PC-9 (cell line): ENCODE measurements around the gene RPL13. TPM values are rescaled to one million over a fixed set of nuclear protein-coding genes. Genes with fewer than 3 reads are reported as not detected.

Experiments
- BruUV-seq: library from RNA; stranded (reverse); fragments of 400-500 nt; replicated peaks from 2 replicates; lab custom pipeline; 2021; lab: Mats Ljungman, UMichigan
- CTCF ChIA-PET: fragments of 300-600 bp; sonication (Branson Sonifier 250); formaldehyde crosslinking; loops from one replicate; lab custom pipeline; 2022; ENCODE audit warnings: antibody characterized with exemption; lab: Charles Lee
- POLR2A ChIA-PET: fragments of 300-600 bp; sonication (Branson Sonifier 250); formaldehyde crosslinking; loops from one replicate; lab custom pipeline; 2022; ENCODE audit warnings: antibody characterized with exemption; ENCODE audit not compliant: unreplicated experiment; lab: Charles Lee
- DNase-seq, 2 experiments: peaks; one replicate each; pipeline versions ENCODE4 v3.0.0 to v3.0.0-alpha.2; 2015 to 2022; ENCODE audit warnings: mixed read lengths in 1 of 2
- H2AFZ ChIP-seq: fragments of 200-600 bp; sonication (generic); 2 replicates; pipeline ENCODE4 v1.8.1; 2017; ENCODE audit warnings: antibody characterized with exemption
- H3F3A ChIP-seq: fragments of 200-600 bp; sonication (generic); 2 replicates; pipeline ENCODE4 v1.8.1; 2017; ENCODE audit warnings: antibody characterized with exemption, mild to moderate bottlenecking, low read depth; ENCODE audit not compliant: insufficient read depth
- H3K27ac ChIP-seq: fragments of 200-600 bp; sonication (generic); 2 replicates; pipeline ENCODE4 v1.6.1; 2016; ENCODE audit warnings: mixed run types
- H3K27me3 ChIP-seq: fragments of 200-600 bp; sonication (generic); 2 replicates; pipeline ENCODE4 v1.6.1; 2016; ENCODE audit warnings: low read depth, mixed run types; ENCODE audit not compliant: insufficient read depth
- H3K36me3 ChIP-seq: fragments of 200-600 bp; sonication (generic); 2 replicates; pipeline ENCODE4 v1.6.1; 2016; ENCODE audit warnings: low read depth, mixed run types
- H3K4me1 ChIP-seq: fragments of 200-600 bp; sonication (generic); replicated peaks from 2 replicates; pipeline ENCODE4 v1.6.1; 2016; ENCODE audit warnings: mixed run types; ENCODE audit not compliant: insufficient read depth
- H3K4me2 ChIP-seq: fragments of 200-600 bp; sonication (generic); 2 replicates; pipeline ENCODE4 v1.6.1; 2017; ENCODE audit warnings: mixed run types
- H3K4me3 ChIP-seq: fragments of 200-600 bp; sonication (generic); 2 replicates; pipeline ENCODE4 v1.6.1; 2016; ENCODE audit warnings: mixed run types
- H3K79me2 ChIP-seq: fragments of 200-600 bp; sonication (generic); 2 replicates; pipeline ENCODE4 v1.6.1; 2017; ENCODE audit warnings: low read depth, mixed run types
- H3K9me2 ChIP-seq: fragments of 200-600 bp; sonication (generic); 2 replicates; pipeline ENCODE4 v1.8.1; 2017; ENCODE audit warnings: mild to moderate bottlenecking; ENCODE audit not compliant: insufficient read depth
- H3K9me3 ChIP-seq: fragments of 200-600 bp; sonication (generic); 2 replicates; pipeline ENCODE4 v1.8.1; 2016; ENCODE audit warnings: low read depth; ENCODE audit not compliant: insufficient read depth
- H4K20me1 ChIP-seq: fragments of 200-600 bp; sonication (generic); 2 replicates; pipeline ENCODE4 v1.8.1; 2017; ENCODE audit not compliant: insufficient read depth
- EZH2 ChIP-seq: fragments of 200-600 bp; sonication (generic); IDR thresholded peaks from 2 replicates; pipeline ENCODE4 v1.8.0; 2017; ENCODE audit warnings: antibody characterized with exemption, low read depth
- intact Hi-C: fragments of 100-400 bp; cut with micrococcal nuclease; formaldehyde crosslinking; loops from one replicate; pipeline ENCODE4 v1.10.0; 2022; ENCODE audit not compliant: unreplicated experiment
- total RNA-seq: library from RNA; stranded (reverse); gene quantifications from 2 replicates; pipeline ENCODE4 v1.2.3, GENCODE V29; 2021
- TF ChIP-seq, protein P1 (sequence below): fragments of 200-600 bp; sonication (generic); conservative IDR thresholded peaks from 2 replicates; pipeline ENCODE4 v1.6.1; 2017; ENCODE audit warnings: mixed run types, antibody characterized with exemption, mild to moderate bottlenecking, moderate library complexity

RPL13 gene
- total RNA-seq, 1 experiment from 2014 or later, result 2,045 TPM

DNA sequence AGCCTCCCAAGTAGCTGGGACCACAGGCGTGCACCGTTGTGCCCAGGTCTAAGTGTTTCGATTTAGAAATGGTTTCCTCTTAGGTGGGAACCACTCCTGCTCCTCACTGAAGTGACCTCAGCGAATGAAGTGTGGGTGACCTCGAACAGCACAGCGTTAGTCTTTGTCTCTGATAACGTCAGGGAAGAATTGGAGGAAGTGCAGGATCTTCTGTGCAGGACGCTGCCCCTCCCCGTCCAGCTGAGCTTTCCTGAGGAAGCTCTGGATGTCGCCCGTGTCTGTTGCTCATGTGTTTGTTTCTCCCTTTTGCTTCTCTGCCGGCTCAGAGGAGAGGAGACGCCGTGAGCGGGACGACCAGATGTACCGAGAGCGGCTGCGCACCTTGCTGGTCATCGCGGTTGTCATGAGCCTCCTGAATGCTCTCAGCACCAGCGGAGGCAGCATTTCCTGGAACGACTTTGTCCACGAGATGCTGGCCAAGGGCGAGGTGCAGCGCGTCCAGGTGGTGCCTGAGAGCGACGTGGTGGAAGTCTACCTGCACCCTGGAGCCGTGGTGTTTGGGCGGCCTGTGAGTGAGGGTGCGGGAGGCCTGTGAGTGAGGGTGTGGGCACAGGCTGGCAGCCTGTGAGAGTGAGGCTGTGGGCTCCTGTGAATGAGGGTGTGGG is 36.7 kb upstream of the RPL13 start:
- peaks cover 27% of the 10 kb centered on the region for H4K20me1 ChIP-seq
- intact Hi-C loops, result no loop called here
- no peaks in the 10 kb centered on the region for H3K4me1 ChIP-seq
- no peaks in the 10 kb centered on the region for H3F3A ChIP-seq
- POLR2A ChIA-PET, result no interaction called here
- 0 out of 2 replicates have a peak, but pooled peaks cover 4% of the 10 kb centered on the region for H3K79me2 ChIP-seq
- CTCF ChIA-PET, result no interaction called here
- H3K4me3 ChIP-seq, result no peak overlapping the region
- no peaks in the 10 kb centered on the region for H3K9me2 ChIP-seq
- H2AFZ ChIP-seq, result no peak overlapping the region
- no peaks in the 10 kb centered on the region for H3K9me3 ChIP-seq
- BruUV-seq, result no TSS peak
- no peaks in the 10 kb centered on the region for H3K27me3 ChIP-seq
- H3K27ac ChIP-seq, result no peak overlapping the region
- H3K36me3 ChIP-seq, result 0 out of 2 replicates have a peak, but pooled peaks cover 5% of the 10 kb centered on the region
- no peak for TF ChIP-seq EZH2
- TF ChIP-seq, protein P1, sequence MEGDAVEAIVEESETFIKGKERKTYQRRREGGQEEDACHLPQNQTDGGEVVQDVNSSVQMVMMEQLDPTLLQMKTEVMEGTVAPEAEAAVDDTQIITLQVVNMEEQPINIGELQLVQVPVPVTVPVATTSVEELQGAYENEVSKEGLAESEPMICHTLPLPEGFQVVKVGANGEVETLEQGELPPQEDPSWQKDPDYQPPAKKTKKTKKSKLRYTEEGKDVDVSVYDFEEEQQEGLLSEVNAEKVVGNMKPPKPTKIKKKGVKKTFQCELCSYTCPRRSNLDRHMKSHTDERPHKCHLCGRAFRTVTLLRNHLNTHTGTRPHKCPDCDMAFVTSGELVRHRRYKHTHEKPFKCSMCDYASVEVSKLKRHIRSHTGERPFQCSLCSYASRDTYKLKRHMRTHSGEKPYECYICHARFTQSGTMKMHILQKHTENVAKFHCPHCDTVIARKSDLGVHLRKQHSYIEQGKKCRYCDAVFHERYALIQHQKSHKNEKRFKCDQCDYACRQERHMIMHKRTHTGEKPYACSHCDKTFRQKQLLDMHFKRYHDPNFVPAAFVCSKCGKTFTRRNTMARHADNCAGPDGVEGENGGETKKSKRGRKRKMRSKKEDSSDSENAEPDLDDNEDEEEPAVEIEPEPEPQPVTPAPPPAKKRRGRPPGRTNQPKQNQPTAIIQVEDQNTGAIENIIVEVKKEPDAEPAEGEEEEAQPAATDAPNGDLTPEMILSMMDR, result no peak
- no peak for DNase-seq
- no peak overlapping the region for H3K4me2 ChIP-seq

DNA sequence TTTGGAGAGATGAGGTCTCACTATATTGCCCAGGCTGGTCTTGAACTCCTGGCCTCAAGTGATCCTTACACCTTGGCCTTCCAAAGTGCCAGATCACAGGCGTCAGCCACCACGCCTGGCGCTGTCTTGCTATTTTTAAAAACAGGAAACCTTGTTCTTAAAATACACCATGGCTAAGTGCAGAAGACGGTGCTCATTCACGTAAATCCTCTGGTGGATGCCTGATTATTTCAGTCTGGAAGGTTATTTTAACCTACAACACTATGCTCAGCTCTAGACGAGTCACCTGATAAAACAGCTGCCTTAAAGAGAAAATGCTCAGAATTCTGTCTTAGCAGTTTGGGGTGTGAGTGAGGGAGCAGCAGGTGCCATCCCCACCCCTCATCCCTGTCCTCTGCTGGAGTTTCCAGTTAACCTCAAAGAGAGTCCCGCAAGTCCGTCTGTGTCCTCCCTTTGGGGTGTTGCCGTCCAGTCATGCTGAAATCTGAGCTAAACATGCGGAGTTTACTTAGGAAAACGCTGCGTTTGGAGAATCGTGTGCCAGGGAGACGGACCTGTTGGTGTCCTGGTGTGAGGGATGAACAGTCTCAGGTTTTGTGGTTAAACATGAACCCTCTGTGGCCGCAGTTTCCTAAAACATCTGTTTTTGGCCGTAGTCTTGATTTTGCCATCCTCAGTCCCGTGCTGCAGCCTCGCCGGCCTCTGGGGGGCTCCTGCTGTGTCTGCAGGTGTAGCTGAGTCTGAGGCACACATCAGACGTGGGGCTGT is 35.2 kb upstream of the RPL13 start:
- no peaks in the 10 kb centered on the region for H3K9me3 ChIP-seq
- no peak overlapping the region for H3K4me2 ChIP-seq
- H3K4me3 ChIP-seq, result no peak overlapping the region
- TF ChIP-seq EZH2, result no peak
- TF ChIP-seq, protein P1, result no peak
- H3F3A ChIP-seq, result no peaks in the 10 kb centered on the region
- no peak overlapping the region for H3K27ac ChIP-seq
- H3K9me2 ChIP-seq, result no peaks in the 10 kb centered on the region
- intact Hi-C loops, result no loop called here
- no peaks in the 10 kb centered on the region for H3K79me2 ChIP-seq
- ChIA-PET POLR2A (no interaction called here), CTCF (no interaction called here)
- H4K20me1 ChIP-seq, result peaks cover 21% of the 10 kb centered on the region
- H2AFZ ChIP-seq, result no peak overlapping the region
- H3K4me1 ChIP-seq, result no peaks in the 10 kb centered on the region
- no peak for DNase-seq
- BruUV-seq, result no TSS peak
- H3K27me3 ChIP-seq, result no peaks in the 10 kb centered on the region
- 0 out of 2 replicates have a peak, but pooled peaks cover 5% of the 10 kb centered on the region for H3K36me3 ChIP-seq

DNA sequence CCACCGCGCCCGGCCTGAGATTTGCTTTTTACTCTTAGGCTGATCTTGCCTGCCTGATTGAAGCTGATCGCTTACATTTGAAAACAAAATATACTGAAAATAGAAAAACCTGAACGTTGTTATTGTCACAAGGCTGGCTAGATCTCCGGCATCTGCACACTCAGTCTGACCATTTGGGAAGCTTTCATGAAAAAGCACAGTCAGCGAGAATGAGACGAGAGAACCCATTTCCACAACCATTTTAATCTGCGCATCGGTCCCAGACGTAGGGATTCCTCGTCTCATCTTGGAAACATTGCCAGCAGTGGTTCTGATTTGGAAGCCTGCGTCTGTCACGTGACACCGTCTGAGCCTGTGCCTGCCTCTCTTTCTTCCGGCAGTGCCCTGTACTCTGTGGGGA is 31.4 kb upstream of the RPL13 start:
- Histone ChIP-seq H3K27me3 (no peaks in the 10 kb centered on the region), H3K4me3 (no peak overlapping the region), H3K9me2 (no peaks in the 10 kb centered on the region), H3K27ac (no peak overlapping the region), H4K20me1 (peaks cover 12% of the 10 kb centered on the region), H3K36me3 (0 out of 2 replicates have a peak, but pooled peaks cover 5% of the 10 kb centered on the region), H3K9me3 (no peaks in the 10 kb centered on the region), H3K79me2 (no peaks in the 10 kb centered on the region), H2AFZ (no peak overlapping the region), H3K4me1 (no peaks in the 10 kb centered on the region), H3K4me2 (no peak overlapping the region), H3F3A (no peaks in the 10 kb centered on the region)
- no peak for DNase-seq
- ChIA-PET POLR2A (interaction anchor here (0.6 kb wide), 1 partner anchor 1050 kb away, joined by 3 read pairs; no protein-coding TSS in a partner anchor), CTCF (no interaction called here)
- no TSS peak for BruUV-seq
- intact Hi-C loops, result no loop called here
- TF ChIP-seq, protein P1, result no peak
- TF ChIP-seq EZH2, result no peak
